Measurements from ENCODE around the gene PNLIPRP2.

Gene PNLIPRP2

GRCh38 chr10:116590590-116591444, 29.9 kb upstream of the PNLIPRP2 start, which contains the start of gene PNLIPRP1:
PNLIPRP1 (plus strand) TSS chr10:116590959; CDS start chr10:116591130, 171 bp downstream.
- TF ChIP-seq CTCF (IDR thresholded peaks at IDR 0.05; ENCODE audit: low read depth, low read length, missing control alignments) = no peak
- no peak for DNase-seq

GRCh38 chr10:116593139-116593740, 27.5 kb upstream of the PNLIPRP2 start:
- Histone ChIP-seq H3K36me3 (replicated peaks) (no peaks in the 10 kb centered on the region), H3K27ac (no peak overlapping the region), H3K27me3 (replicated peaks) (no peaks in the 10 kb centered on the region), H3K4me3 (ENCODE audit: low read depth, low read length) (no peak overlapping the region)
- no peak for TF ChIP-seq CTCF (IDR thresholded peaks at IDR 0.05; ENCODE audit: low read depth, low read length, missing control alignments)
- in situ Hi-C loops (cut with HindIII; ENCODE audit: low pct_ligation_motif_present, low sequenced_read_pairs) = no loop called here
- no peak for DNase-seq

More at GRCh38 chr10:116590590-116591444, 29.9 kb upstream of the PNLIPRP2 start, which contains the start of gene PNLIPRP1:
- no peak within 1 kb of the TSS for H3K4me3 ChIP-seq (ENCODE audit: low read depth, low read length)
- H3K36me3 ChIP-seq (replicated peaks) = no peaks in the 10 kb centered on the region
- H3K27me3 ChIP-seq (replicated peaks) = no peaks in the 10 kb centered on the region
- no peak within 1 kb of the TSS for H3K27ac ChIP-seq
- in situ Hi-C loops (cut with HindIII; ENCODE audit: low pct_ligation_motif_present, low sequenced_read_pairs) = no loop called here

- Histone ChIP-seq H3K4me3 (ENCODE audit: low read depth, low read length) (no peak overlapping the region), H3K36me3 (replicated peaks) (no peaks in the 10 kb centered on the region), H3K27ac (no peak overlapping the region), H3K27me3 (replicated peaks) (no peaks in the 10 kb centered on the region)
- no peak for TF ChIP-seq CTCF (IDR thresholded peaks at IDR 0.05; ENCODE audit: low read depth, low read length, missing control alignments)
- DNase-seq = no peak
- in situ Hi-C loops (cut with HindIII; ENCODE audit: low pct_ligation_motif_present, low sequenced_read_pairs) = no loop called here
Measured at GRCh38 chr10:116594525-116595035, 26.2 kb upstream of the PNLIPRP2 start.

GRCh38 chr10:116596062-116596461, 24.7 kb upstream of the PNLIPRP2 start:
- no peak for TF ChIP-seq CTCF (IDR thresholded peaks at IDR 0.05; ENCODE audit: low read depth, low read length, missing control alignments)
- in situ Hi-C loops (cut with HindIII; ENCODE audit: low pct_ligation_motif_present, low sequenced_read_pairs) = no loop called here
- Histone ChIP-seq H3K27ac (no peak overlapping the region), H3K27me3 (replicated peaks) (no peaks in the 10 kb centered on the region), H3K4me3 (ENCODE audit: low read depth, low read length) (no peak overlapping the region), H3K36me3 (replicated peaks) (no peaks in the 10 kb centered on the region)
- DNase-seq = no peak

- no peak overlapping the region for H3K27ac ChIP-seq
- no peak for DNase-seq
- in situ Hi-C loops (cut with HindIII; ENCODE audit: low pct_ligation_motif_present, low sequenced_read_pairs) = no loop called here
- TF ChIP-seq CTCF (IDR thresholded peaks at IDR 0.05; ENCODE audit: low read depth, low read length, missing control alignments) = no peak
- no peaks in the 10 kb centered on the region for H3K36me3 ChIP-seq (replicated peaks)
- no peak overlapping the region for H3K4me3 ChIP-seq (ENCODE audit: low read depth, low read length)
- no peaks in the 10 kb centered on the region for H3K27me3 ChIP-seq (replicated peaks)
Measured at GRCh38 chr10:116597543-116597942, 23.2 kb upstream of the PNLIPRP2 start.
